SK-N-SH treated with all-trans-retinoic acid at 6 μM for 48 hours (cell line): ENCODE measurements around the gene ZNF831.

Experiments used
- ATAC-seq: fragments of 200-7000 bp; cut with Tn5 transposase; 3 replicates; pipeline ENCODE4 v1.9.1; 2020; ENCODE audit warnings: mild to moderate bottlenecking, moderate library complexity
- ARNTL ChIP-seq: fragments of 450-650 bp; formaldehyde crosslinking; IDR thresholded peaks from 2 replicates; pipeline ENCODE4 v1.5.0; 2020; ENCODE audit warnings: low read depth, mild to moderate bottlenecking, moderate library complexity, borderline replicate concordance
- BACH2 ChIP-seq: fragments of 250-450 bp; sonication (Bioruptor Pico); IDR thresholded peaks from 2 replicates; pipeline ENCODE4 v1.9.0; 2021; ENCODE audit warnings: mild to moderate bottlenecking, borderline replicate concordance
- CSDC2 ChIP-seq: fragments of 250-450 bp; sonication (Bioruptor Pico); IDR thresholded peaks from 2 replicates; pipeline ENCODE4 v1.5.0; 2020; ENCODE audit warnings: mild to moderate bottlenecking, moderate library complexity
- CSRNP3 ChIP-seq: fragments of 250-450 bp; sonication (Bioruptor Pico); IDR thresholded peaks from 2 replicates; pipeline ENCODE4 v1.5.1; 2021; ENCODE audit warnings: mild to moderate bottlenecking, moderate library complexity
- ESRRG ChIP-seq: fragments of 250-450 bp; sonication (Bioruptor Pico); IDR thresholded peaks from 2 replicates; pipeline ENCODE4 v1.6.1; 2021; ENCODE audit warnings: mild to moderate bottlenecking
- GLIS3 ChIP-seq: fragments of 250-450 bp; sonication (Bioruptor Pico); IDR thresholded peaks from 2 replicates; pipeline ENCODE4 v1.5.0; 2020; ENCODE audit warnings: mild to moderate bottlenecking, moderate library complexity
- ISL1 ChIP-seq: fragments of 250-450 bp; sonication (Bioruptor Pico); IDR thresholded peaks from 2 replicates; pipeline ENCODE4 v2.1.2; 2022; ENCODE audit warnings: mild to moderate bottlenecking, moderate library complexity
- POU6F1 ChIP-seq: fragments of 250-450 bp; sonication (Bioruptor Pico); IDR thresholded peaks from 2 replicates; pipeline ENCODE4 v1.8.0; 2021; ENCODE audit warnings: low read depth, mild to moderate bottlenecking, moderate library complexity, borderline replicate concordance
- PPARA ChIP-seq: fragments of 250-450 bp; sonication (Bioruptor Pico); IDR thresholded peaks from 2 replicates; pipeline ENCODE4 v1.5.0; 2020; ENCODE audit warnings: mild to moderate bottlenecking, borderline replicate concordance
- RARB ChIP-seq: fragments of 250-450 bp; sonication (Bioruptor Pico); IDR thresholded peaks from 2 replicates; pipeline ENCODE4 v1.8.0; 2021; ENCODE audit warnings: mild to moderate bottlenecking, moderate library complexity
- SNAI2 ChIP-seq: fragments of 250-450 bp; sonication (Bioruptor Pico); IDR thresholded peaks from 2 replicates; pipeline ENCODE4 v1.5.0; 2020; ENCODE audit warnings: mild to moderate bottlenecking, moderate library complexity
- TCF4 ChIP-seq: fragments of 250-450 bp; sonication (Bioruptor Pico); IDR thresholded peaks from 2 replicates; pipeline ENCODE4 v1.8.0; 2021; ENCODE audit warnings: mild to moderate bottlenecking, moderate library complexity, borderline replicate concordance
- TOX ChIP-seq: fragments of 250-450 bp; sonication (Bioruptor Pico); IDR thresholded peaks from 2 replicates; pipeline ENCODE4 v1.8.0; 2021; ENCODE audit warnings: mild to moderate bottlenecking, moderate library complexity, borderline replicate concordance
- TSHZ2 ChIP-seq: fragments of 250-450 bp; sonication (Bioruptor Pico); IDR thresholded peaks from 2 replicates; pipeline ENCODE4 v1.5.0; 2020; ENCODE audit warnings: mild to moderate bottlenecking, moderate library complexity
- ZC3H10 ChIP-seq: fragments of 250-450 bp; sonication (Bioruptor Pico); IDR thresholded peaks from 2 replicates; pipeline ENCODE4 v1.5.1; 2021; ENCODE audit warnings: mild to moderate bottlenecking, moderate library complexity
- ZFP3 ChIP-seq: fragments of 250-450 bp; sonication (Bioruptor Pico); IDR thresholded peaks from 2 replicates; pipeline ENCODE4 v1.5.0; 2020; ENCODE audit warnings: mild to moderate bottlenecking, moderate library complexity
- ZFP30 ChIP-seq: fragments of 450-650 bp; formaldehyde crosslinking; IDR thresholded peaks from 2 replicates; pipeline ENCODE4 v1.5.0; 2022; ENCODE audit warnings: mild to moderate bottlenecking, moderate library complexity
- ZNF565 ChIP-seq: fragments of 450-650 bp; formaldehyde crosslinking; conservative IDR thresholded peaks from 2 replicates; pipeline ENCODE4 v1.5.0; 2020; ENCODE audit warnings: low read depth, mild to moderate bottlenecking, moderate library complexity
- ZNF70 ChIP-seq: fragments of 450-650 bp; formaldehyde crosslinking; IDR thresholded peaks from 2 replicates; pipeline ENCODE4 v1.5.0; 2020; ENCODE audit warnings: mild to moderate bottlenecking, moderate library complexity
- ZNF8 ChIP-seq: fragments of 450-650 bp; formaldehyde crosslinking; IDR thresholded peaks from 2 replicates; pipeline ENCODE4 v1.5.0; 2020; ENCODE audit warnings: mild to moderate bottlenecking, moderate library complexity
- TF ChIP-seq, protein P1 (sequence below): fragments of 250-450 bp; sonication (Bioruptor Pico); IDR thresholded peaks from 2 replicates; pipeline ENCODE4 v1.5.1; 2020; ENCODE audit warnings: low read depth, mild to moderate bottlenecking, moderate library complexity
- TF ChIP-seq, protein P2 (sequence below): fragments of 250-450 bp; sonication (Bioruptor Pico); IDR thresholded peaks from 2 replicates; pipeline ENCODE4 v1.8.0; 2020; ENCODE audit warnings: mild to moderate bottlenecking, moderate library complexity, borderline replicate concordance

Gene ZNF831

DNA sequence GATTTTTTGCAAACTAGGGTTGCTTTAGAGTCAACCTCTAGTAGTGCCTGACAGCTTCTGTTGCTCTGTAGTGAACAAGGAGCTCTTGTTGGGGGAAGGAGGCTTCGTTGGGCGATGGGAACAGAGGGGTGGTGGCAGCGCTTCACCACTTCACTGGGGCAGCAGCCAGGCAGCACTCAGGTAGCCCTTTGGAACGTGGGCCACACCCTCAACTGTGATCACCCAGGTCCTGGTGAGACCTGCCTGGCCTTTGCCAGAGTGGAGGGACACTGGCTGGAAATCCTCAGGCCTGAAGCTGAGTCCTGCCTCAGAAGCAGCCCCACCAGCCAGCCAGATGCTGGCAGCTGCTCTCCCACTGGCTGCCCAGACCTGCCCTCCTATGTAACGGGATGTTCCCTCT, 126.4 kb downstream of the ZNF831 start:
- ATAC-seq, result no peak

DNA sequence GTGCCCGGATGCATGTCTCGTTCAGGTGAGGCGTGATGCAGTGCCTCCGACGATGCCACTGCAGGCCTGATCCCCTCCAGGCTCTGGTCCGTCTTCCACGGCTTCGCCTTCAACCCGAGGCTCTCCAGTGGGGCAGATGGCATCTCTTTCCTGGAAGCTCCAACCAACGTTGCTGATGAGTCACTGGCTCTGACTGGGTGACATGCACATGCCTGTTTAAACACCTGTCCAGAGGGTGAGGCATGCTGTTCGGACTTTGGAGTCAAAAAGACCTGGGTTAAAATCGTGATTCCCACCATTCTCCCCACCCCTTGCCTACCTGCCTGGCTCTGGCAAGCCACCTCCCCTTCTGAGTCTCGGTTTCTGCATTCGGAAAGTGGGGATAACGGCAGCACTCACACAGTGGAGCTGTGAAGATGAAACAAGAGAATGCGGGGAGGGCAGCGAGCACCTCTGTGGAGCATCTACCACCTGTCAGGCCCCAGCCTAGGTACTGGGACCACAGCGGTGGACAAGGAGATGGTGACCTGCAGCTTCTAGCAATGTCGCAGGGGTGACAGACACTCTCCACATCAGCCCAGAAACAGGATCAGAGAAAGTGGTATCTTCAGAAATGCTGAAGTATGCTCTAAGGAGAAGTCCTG, 128.2 kb downstream of the ZNF831 start:
- TF ChIP-seq RARB (CRISPR knock-in tag) (no peak), ZFP3 (CRISPR knock-in tag) (no peak), ZNF565 (CRISPR knock-in tag) (no peak), TOX (no peak), ZNF8 (no peak), ZFP30 (CRISPR knock-in tag) (no peak), TSHZ2 (CRISPR knock-in tag) (no peak), ZC3H10 (CRISPR knock-in tag) (no peak), BACH2 (CRISPR knock-in tag) (no peak), ARNTL (CRISPR knock-in tag) (no peak), ESRRG (CRISPR knock-in tag) (no peak), TCF4 (CRISPR knock-in tag) (no peak), CSRNP3 (CRISPR knock-in tag) (no peak), ISL1 (CRISPR knock-in tag) (no peak), SNAI2 (CRISPR knock-in tag) (no peak), PPARA (CRISPR knock-in tag) (no peak)
- TF ChIP-seq, protein P1, sequence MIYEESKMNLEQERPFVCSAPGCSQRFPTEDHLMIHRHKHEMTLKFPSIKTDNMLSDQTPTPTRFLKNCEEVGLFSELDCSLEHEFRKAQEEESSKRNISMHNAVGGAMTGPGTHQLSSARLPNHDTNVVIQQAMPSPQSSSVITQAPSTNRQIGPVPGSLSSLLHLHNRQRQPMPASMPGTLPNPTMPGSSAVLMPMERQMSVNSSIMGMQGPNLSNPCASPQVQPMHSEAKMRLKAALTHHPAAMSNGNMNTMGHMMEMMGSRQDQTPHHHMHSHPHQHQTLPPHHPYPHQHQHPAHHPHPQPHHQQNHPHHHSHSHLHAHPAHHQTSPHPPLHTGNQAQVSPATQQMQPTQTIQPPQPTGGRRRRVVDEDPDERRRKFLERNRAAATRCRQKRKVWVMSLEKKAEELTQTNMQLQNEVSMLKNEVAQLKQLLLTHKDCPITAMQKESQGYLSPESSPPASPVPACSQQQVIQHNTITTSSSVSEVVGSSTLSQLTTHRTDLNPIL (CRISPR knock-in tag), result no peak
- TF ChIP-seq, protein P2, sequence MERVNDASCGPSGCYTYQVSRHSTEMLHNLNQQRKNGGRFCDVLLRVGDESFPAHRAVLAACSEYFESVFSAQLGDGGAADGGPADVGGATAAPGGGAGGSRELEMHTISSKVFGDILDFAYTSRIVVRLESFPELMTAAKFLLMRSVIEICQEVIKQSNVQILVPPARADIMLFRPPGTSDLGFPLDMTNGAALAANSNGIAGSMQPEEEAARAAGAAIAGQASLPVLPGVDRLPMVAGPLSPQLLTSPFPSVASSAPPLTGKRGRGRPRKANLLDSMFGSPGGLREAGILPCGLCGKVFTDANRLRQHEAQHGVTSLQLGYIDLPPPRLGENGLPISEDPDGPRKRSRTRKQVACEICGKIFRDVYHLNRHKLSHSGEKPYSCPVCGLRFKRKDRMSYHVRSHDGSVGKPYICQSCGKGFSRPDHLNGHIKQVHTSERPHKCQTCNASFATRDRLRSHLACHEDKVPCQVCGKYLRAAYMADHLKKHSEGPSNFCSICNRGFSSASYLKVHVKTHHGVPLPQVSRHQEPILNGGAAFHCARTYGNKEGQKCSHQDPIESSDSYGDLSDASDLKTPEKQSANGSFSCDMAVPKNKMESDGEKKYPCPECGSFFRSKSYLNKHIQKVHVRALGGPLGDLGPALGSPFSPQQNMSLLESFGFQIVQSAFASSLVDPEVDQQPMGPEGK (CRISPR knock-in tag), result no peak
- no peak for ATAC-seq

More for the DNA sequence above, 126.4 kb downstream of the ZNF831 start:
- TF ChIP-seq ISL1 (CRISPR knock-in tag) (no peak), ZNF565 (CRISPR knock-in tag) (no peak), CSDC2 (CRISPR knock-in tag) (no peak), GLIS3 (CRISPR knock-in tag) (no peak), TOX (no peak), ARNTL (CRISPR knock-in tag) (no peak)

GRCh38 chr20:59295531-59295930, 131.9 kb downstream of the ZNF831 start:
- no peak for TF ChIP-seq CSDC2 (CRISPR knock-in tag)
- TF ChIP-seq ZNF70, result no peak
- no peak for TF ChIP-seq ZNF565 (CRISPR knock-in tag)
- TF ChIP-seq TCF4 (CRISPR knock-in tag), result no peak
- no peak for TF ChIP-seq BACH2 (CRISPR knock-in tag)
- no peak for TF ChIP-seq GLIS3 (CRISPR knock-in tag)
- no peak for TF ChIP-seq POU6F1 (CRISPR knock-in tag)
- TF ChIP-seq ZFP30 (CRISPR knock-in tag), result no peak
- TF ChIP-seq TOX, result no peak
- no peak for TF ChIP-seq ESRRG (CRISPR knock-in tag)
- no peak for TF ChIP-seq CSRNP3 (CRISPR knock-in tag)
- TF ChIP-seq RARB (CRISPR knock-in tag), result no peak
- TF ChIP-seq TSHZ2 (CRISPR knock-in tag), result no peak
- no peak for TF ChIP-seq PPARA (CRISPR knock-in tag)
- TF ChIP-seq ARNTL (CRISPR knock-in tag), result no peak
- TF ChIP-seq ISL1 (CRISPR knock-in tag), result no peak
- ATAC-seq, result no peak
